ENCODE measurements around the gene MYOCOS. TPM values are rescaled to one million over a fixed set of nuclear protein-coding genes. Genes with fewer than 3 reads are reported as not detected.

The MYOCOS gene
- total and polyA plus RNA-seq, 9 of the 15 experiments (the other 6 are each of a cell fraction or from before 2014, with no cell fraction given), result 0.07 TPM; not detected in 7

- no peak for TF ChIP-seq ZBTB26 (CRISPR knock-in tag; IDR thresholded peaks at IDR 0.05)
- TF ChIP-seq CREB3L1 (IDR thresholded peaks at IDR 0.05; ENCODE audit: borderline replicate concordance, low read depth), result no peak
Measured at GRCh38 chr1:171595324-171595723, 26.7 kb upstream of the MYOCOS start (continued).

- Histone ChIP-seq H3K27me3 (ENCODE audit: control insufficient read depth in 2 of 2, insufficient read depth in 2 of 2, low read length in 2 of 2) (no peaks in the 10 kb centered on the region), H3K36me3 (ENCODE audit: control insufficient read depth, insufficient read depth, low read length) (peaks cover 22% of the 10 kb centered on the region), H2AFZ (ENCODE audit: low read depth, low read length) (no peak overlapping the region), H3K4me1 (replicated peaks in 1 of 2; ENCODE audit: control insufficient read depth in 2 of 2, insufficient read depth in 2 of 2, low read length in 2 of 2) (no peaks in the 10 kb centered on the region), H4K20me1 (replicated peaks; ENCODE audit: control insufficient read depth, insufficient read depth, low read length) (no peaks in the 10 kb centered on the region), H3K4me2 (ENCODE audit: insufficient read depth, low read length) (no peak overlapping the region), H3K4me3 (no peak overlapping the region), H3K9ac (ENCODE audit: insufficient read depth in 1 of 2, low read depth in 2 of 2, low read length in 2 of 2) (no peak overlapping the region), H3K9me3 (replicated peaks; ENCODE audit: control insufficient read depth, insufficient read depth, low read depth, low read length) (no peaks in the 10 kb centered on the region), H3K27ac (ENCODE audit: extremely low read depth, low read depth, low read length) (no peak overlapping the region), H3K79me2 (ENCODE audit: control insufficient read depth, insufficient read depth, low read length) (no peaks in the 10 kb centered on the region), H3K9me1 (ENCODE audit: control insufficient read depth, insufficient read depth, low read length) (no peaks in the 10 kb centered on the region)
- DNase-seq (ENCODE audit: extremely low read depth in 1 of 4, low spot score in 3 of 4) (no peak), FAIRE-seq (no peak), ATAC-seq (peak; percentile 30)
- intact Hi-C loops (cut with micrococcal nuclease), result no loop called here
- TF ChIP-seq SRF (CRISPR knock-in tag; IDR thresholded peaks at IDR 0.05) (no peak), TSHZ1 (CRISPR knock-in tag; IDR thresholded peaks at IDR 0.05) (no peak), U2AF2 (optimal IDR thresholded peaks at IDR 0.05; ENCODE audit: low read depth, low read length) (no peak)
- in situ Hi-C loops (cut with MboI), result no loop called here
- ChIA-PET CTCF (ENCODE audit: low intra/inter-chr PET ratio) (no interaction called here), POLR2A (no interaction called here)
- 95% methylated on average over 1 of the region's 1 CpG for WGBS (ENCODE audit: insufficient coverage, low coverage, missing lambda C conversion rate)
- no TSS peak for BruUV-seq (replicated peaks)
Measured at GRCh38 chr1:171596119-171596518, 25.9 kb upstream of the MYOCOS start.
